Osteocyte (in vitro differentiated cells): ENCODE results near the gene SLC2A4. TPM values are rescaled to one million over a fixed set of nuclear protein-coding genes. Genes with fewer than 3 reads are reported as not detected.

Experiments used
- DNase-seq: peaks from one replicate; pipeline ENCODE4 v3.0.0; 2021; ENCODE audit warnings: mixed read lengths; ENCODE audit not compliant: unreplicated experiment; ENCODE audit errors: extremely low spot score
- H3K27ac Mint-ChIP-seq: one replicate; pipeline ENCODE4 v1.8.0; 2021; ENCODE audit warnings: mild to moderate bottlenecking, mixed read lengths; ENCODE audit not compliant: unreplicated experiment
- H3K27me3 Mint-ChIP-seq: one replicate; pipeline ENCODE4 v1.8.0; 2021; ENCODE audit warnings: mixed read lengths; ENCODE audit not compliant: unreplicated experiment
- H3K36me3 Mint-ChIP-seq: one replicate; pipeline ENCODE4 v1.8.0; 2021; ENCODE audit warnings: mixed read lengths; ENCODE audit not compliant: unreplicated experiment
- H3K4me1 Mint-ChIP-seq: one replicate; pipeline ENCODE4 v1.8.0; 2021; ENCODE audit warnings: mixed read lengths; ENCODE audit not compliant: unreplicated experiment
- H3K4me3 Mint-ChIP-seq: one replicate; pipeline ENCODE4 v1.8.0; 2021; ENCODE audit warnings: mild to moderate bottlenecking, moderate library complexity, mixed read lengths; ENCODE audit not compliant: unreplicated experiment
- H3K9me3 Mint-ChIP-seq: one replicate; pipeline ENCODE4 v1.8.0; 2021; ENCODE audit warnings: mixed read lengths; ENCODE audit not compliant: unreplicated experiment
- CTCF ChIP-seq: fragments of 200-600 bp; sonication (generic); IDR thresholded peaks from 2 replicates; pipeline ENCODE4 v1.5.0; 2021; ENCODE audit warnings: antibody characterized with exemption, mild to moderate bottlenecking, moderate library complexity
- total RNA-seq: library from RNA; stranded (reverse); gene quantifications from 2 replicates; pipeline ENCODE4 v1.2.1, GENCODE V29; 2021

The SLC2A4 gene
- total RNA-seq, 1 donor from 2014 or later, result 0.59 TPM

GRCh38 chr17:7261379-7262191, 19.9 kb upstream of the SLC2A4 start:
- H3K36me3 Mint-ChIP-seq, result peaks cover 7% of the 10 kb centered on the region
- no peaks in the 10 kb centered on the region for H3K9me3 Mint-ChIP-seq
- H3K4me3 Mint-ChIP-seq, result peak overlapping the region; percentile 58
- no peak overlapping the region for H3K27ac Mint-ChIP-seq
- no peak for TF ChIP-seq CTCF
- H3K4me1 Mint-ChIP-seq, result peaks cover 37% of the 10 kb centered on the region
- peaks cover 14% of the 10 kb centered on the region for H3K27me3 Mint-ChIP-seq
- DNase-seq, result no peak

- DNase-seq, result no peak
- Mint-ChIP-seq H3K9me3 (no peaks in the 10 kb centered on the region), H3K27ac (peak within 1 kb of the TSS; percentile 43), H3K4me1 (peaks cover 40% of the 10 kb centered on the region), H3K4me3 (peak within 1 kb of the TSS; percentile 58), H3K27me3 (peaks cover 14% of the 10 kb centered on the region), H3K36me3 (peaks cover 4% of the 10 kb centered on the region)
- no peak for TF ChIP-seq CTCF
Measured at GRCh38 chr17:7262192-7262934, 19.2 kb upstream of the SLC2A4 start, which contains the start of gene CLDN7. Gene CLDN7, minus strand, starts transcription at chr17:7262478. Its CDS starts 435 bp downstream, at chr17:7262043.

GRCh38 chr17:7262935-7263800, 18.4 kb upstream of the SLC2A4 start:
- Mint-ChIP-seq H3K27me3 (peaks cover 14% of the 10 kb centered on the region), H3K4me1 (peaks cover 40% of the 10 kb centered on the region), H3K27ac (peak overlapping the region; percentile 43), H3K4me3 (peak overlapping the region; percentile 34), H3K36me3 (peaks cover 4% of the 10 kb centered on the region), H3K9me3 (no peaks in the 10 kb centered on the region)
- TF ChIP-seq CTCF, result no peak
- DNase-seq, result no peak

- Mint-ChIP-seq H3K27ac (no peak overlapping the region), H3K36me3 (peaks cover 2% of the 10 kb centered on the region), H3K9me3 (no peaks in the 10 kb centered on the region), H3K4me1 (peaks cover 40% of the 10 kb centered on the region), H3K27me3 (peaks cover 14% of the 10 kb centered on the region), H3K4me3 (peak overlapping the region; percentile 34)
- no peak for TF ChIP-seq CTCF
- DNase-seq, result no peak
Measured at GRCh38 chr17:7263801-7264078, 17.8 kb upstream of the SLC2A4 start.
